ENCODE data around the gene GALK2.
"Not testable (repeated sequence)": the region's sequence is repeated elsewhere in the genome, so short reads cannot be mapped to it uniquely, and the experiment has no call there.

Gene GALK2

GRCh38 chr15:49155834-49156627, 14.0 kb upstream of the GALK2 start:
- H3K4me3 ChIP-seq (replicated peaks in 1 of 2; ENCODE audit: low read depth in 2 of 2, low read length in 2 of 2) = peak overlapping the region; percentile 73 to 95
- no peak for TF ChIP-seq CTCF (IDR thresholded peaks at IDR 0.05; ENCODE audit: low read depth, low read length)
- DNase-seq (ENCODE audit: low read depth in 2 of 2) = peak; percentile 35 to 48

- DNase-seq (ENCODE audit: low read depth in 2 of 2) = no peak
- TF ChIP-seq CTCF (IDR thresholded peaks at IDR 0.05; ENCODE audit: low read depth, low read length) = no peak
- no peak overlapping the region for H3K4me3 ChIP-seq (replicated peaks in 1 of 2; ENCODE audit: low read depth in 2 of 2, low read length in 2 of 2)
These were observed 6.4 kb upstream of the GALK2 start for GRCh38 chr15:49163678-49164077.

DNA sequence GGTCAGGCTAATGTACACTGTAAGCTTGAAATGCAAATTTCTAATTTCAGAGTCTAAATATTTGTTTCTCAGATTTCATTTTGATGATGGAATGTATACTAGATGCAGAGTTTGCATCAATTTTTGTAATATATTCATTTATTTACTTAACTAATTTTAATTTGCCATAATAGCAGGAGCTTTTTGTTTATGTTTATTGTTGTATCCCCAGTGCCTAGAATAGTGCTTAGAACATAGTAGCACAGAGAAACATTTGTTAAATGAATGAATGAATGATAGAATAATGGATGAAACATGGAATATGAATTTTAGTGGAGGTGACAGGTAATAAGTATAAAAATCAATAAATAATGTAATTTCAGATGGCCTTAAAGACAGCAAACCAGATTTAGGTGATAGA, 5.2 kb upstream of the GALK2 start:
- no peak for DNase-seq (ENCODE audit: low read depth in 2 of 2)
- no peak for TF ChIP-seq CTCF (IDR thresholded peaks at IDR 0.05; ENCODE audit: low read depth, low read length)
- H3K4me3 ChIP-seq (replicated peaks in 1 of 2; ENCODE audit: low read depth in 2 of 2, low read length in 2 of 2) = no peak overlapping the region

DNA sequence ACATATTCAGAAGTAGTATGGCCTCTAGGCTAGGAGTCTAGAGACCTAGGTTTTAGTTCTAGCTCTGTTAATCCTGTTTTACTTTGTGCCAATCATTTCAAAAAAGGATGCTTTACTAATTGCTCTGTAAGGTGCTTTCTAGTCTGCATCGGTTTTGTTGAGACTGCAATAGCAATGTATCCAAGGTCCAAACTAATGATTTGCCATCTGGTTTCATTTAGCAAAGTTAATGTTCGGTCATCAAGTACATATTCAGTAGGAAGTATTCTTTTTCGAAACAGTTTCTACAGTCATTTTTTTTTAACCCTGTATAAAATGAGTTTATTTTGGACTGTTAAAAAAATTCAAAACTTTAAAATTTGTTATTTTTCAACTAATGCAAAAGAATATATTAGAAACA, 2.0 kb upstream of the GALK2 start:
- DNase-seq (ENCODE audit: low read depth in 2 of 2) = no peak
- TF ChIP-seq CTCF (IDR thresholded peaks at IDR 0.05; ENCODE audit: low read depth, low read length) = no peak
- no peak overlapping the region for H3K4me3 ChIP-seq (replicated peaks in 1 of 2; ENCODE audit: low read depth in 2 of 2, low read length in 2 of 2)

- TF ChIP-seq CTCF (IDR thresholded peaks at IDR 0.05; ENCODE audit: low read depth, low read length) = no peak
- H3K4me3 ChIP-seq (replicated peaks in 1 of 2; ENCODE audit: low read depth in 2 of 2, low read length in 2 of 2) = no peak overlapping the region
- no peak for DNase-seq (ENCODE audit: low read depth in 2 of 2)
These were observed 1.7 kb downstream of the GALK2 start for GRCh38 chr15:49171790-49172189.

GRCh38 chr15:49174902-49175301, 4.9 kb downstream of the GALK2 start:
- TF ChIP-seq CTCF (IDR thresholded peaks at IDR 0.05; ENCODE audit: low read depth, low read length) = no peak

DNA sequence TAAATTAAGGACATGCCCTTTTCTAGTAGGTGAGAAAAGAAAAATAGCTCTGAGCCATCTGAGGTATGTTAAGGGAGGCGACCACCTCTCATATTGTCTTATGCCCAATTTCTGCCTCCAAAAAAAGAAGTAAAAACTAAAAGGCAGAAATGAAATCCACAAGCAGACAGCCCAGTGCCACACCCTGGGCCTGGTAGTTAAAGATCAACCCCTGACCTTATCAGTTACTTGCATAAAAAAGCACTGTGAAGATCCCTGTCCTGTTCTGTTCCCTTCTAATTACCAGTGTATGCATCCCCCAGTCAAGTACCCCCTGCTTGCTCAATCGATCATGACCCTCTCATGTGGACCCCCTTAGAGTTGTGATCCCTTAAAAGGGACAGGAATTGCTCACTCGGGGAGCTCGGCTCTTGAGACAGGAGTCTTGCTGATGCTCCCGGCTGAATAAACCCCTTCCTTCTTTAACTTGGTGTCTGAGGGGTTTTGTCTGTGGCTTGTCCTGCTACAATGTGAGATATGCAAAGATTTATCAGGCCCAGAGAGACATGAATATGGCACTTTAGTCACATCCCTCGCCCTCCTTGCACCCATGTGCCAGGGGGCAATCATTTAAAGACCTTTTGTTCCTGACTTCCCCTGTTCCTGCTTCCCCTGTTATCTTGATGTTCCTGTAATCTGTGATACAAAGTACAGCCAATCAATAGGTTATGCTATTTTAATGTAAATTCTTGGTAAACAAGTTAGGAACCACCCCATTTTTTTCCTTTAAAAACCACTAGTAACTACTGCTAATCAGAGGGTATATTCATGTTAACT, 5.7 kb downstream of the GALK2 start:
- not testable (repeated sequence) for DNase-seq (ENCODE audit: low read depth in 2 of 2); H3K4me3 ChIP-seq (replicated peaks in 1 of 2; ENCODE audit: low read depth in 2 of 2, low read length in 2 of 2)

More at GRCh38 chr15:49174902-49175301, 4.9 kb downstream of the GALK2 start:
- H3K4me3 ChIP-seq (replicated peaks in 1 of 2; ENCODE audit: low read depth in 2 of 2, low read length in 2 of 2) = no peak overlapping the region
- no peak for DNase-seq (ENCODE audit: low read depth in 2 of 2)

Measured in cardiac fibroblast (primary cell).